Panc1 (cell line): ENCODE data around the gene RNF20.

Experiments used
- POLR2AphosphoS5 ChIP-seq: IDR thresholded peaks from 2 replicates; pipeline ENCODE4 v1.6.1; 2012; ENCODE audit warnings: mild to moderate bottlenecking, low read depth, low read length, moderate library complexity
- REST ChIP-seq, 2 experiments: IDR thresholded peaks; 2 replicates each; pipeline ENCODE4 v1.6.1; 2011 to 2012; ENCODE audit warnings: low read depth in 2 of 2, control low read depth in 1 of 2, low read length in 1 of 2, mild to moderate bottlenecking in 1 of 2, moderate library complexity in 1 of 2; ENCODE audit not compliant: insufficient read depth in 1 of 2
- SIN3A ChIP-seq: IDR thresholded peaks from 2 replicates; pipeline ENCODE4 v1.6.1; 2012; ENCODE audit warnings: low read depth, mild to moderate bottlenecking, low read length, moderate library complexity, borderline replicate concordance; ENCODE audit not compliant: insufficient read depth
- TCF7L2 ChIP-seq: IDR thresholded peaks from 2 replicates; pipeline ENCODE4 v1.6.1; 2011; ENCODE audit warnings: mild to moderate bottlenecking, low read depth, low read length, inconsistent platforms
- TF ChIP-seq, protein P1 (sequence below): fragments of 450-650 bp; IDR thresholded peaks from 2 replicates; pipeline ENCODE4 v1.5.1; 2017; ENCODE audit warnings: mild to moderate bottlenecking

DNA sequence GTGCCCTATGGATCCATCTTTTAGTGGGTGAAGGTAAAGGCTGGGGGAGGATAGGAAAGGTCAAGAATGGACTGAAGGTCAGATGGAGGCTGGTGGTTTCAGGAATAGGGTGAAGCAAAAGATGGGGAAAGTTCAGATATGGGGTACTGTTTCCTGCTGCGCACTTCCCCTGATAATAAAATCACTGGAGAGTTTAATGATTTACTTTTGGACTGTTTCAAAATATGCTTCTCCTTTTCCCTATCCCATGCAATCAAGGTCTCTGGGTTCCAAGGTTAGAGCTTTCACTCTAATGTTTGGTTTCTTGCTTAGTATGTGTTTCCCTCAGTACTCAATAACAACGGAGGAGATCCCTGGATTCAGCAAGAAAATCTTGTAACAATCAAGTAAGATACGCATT, 71.9 kb downstream of the RNF20 start:
- TF ChIP-seq, protein P1, sequence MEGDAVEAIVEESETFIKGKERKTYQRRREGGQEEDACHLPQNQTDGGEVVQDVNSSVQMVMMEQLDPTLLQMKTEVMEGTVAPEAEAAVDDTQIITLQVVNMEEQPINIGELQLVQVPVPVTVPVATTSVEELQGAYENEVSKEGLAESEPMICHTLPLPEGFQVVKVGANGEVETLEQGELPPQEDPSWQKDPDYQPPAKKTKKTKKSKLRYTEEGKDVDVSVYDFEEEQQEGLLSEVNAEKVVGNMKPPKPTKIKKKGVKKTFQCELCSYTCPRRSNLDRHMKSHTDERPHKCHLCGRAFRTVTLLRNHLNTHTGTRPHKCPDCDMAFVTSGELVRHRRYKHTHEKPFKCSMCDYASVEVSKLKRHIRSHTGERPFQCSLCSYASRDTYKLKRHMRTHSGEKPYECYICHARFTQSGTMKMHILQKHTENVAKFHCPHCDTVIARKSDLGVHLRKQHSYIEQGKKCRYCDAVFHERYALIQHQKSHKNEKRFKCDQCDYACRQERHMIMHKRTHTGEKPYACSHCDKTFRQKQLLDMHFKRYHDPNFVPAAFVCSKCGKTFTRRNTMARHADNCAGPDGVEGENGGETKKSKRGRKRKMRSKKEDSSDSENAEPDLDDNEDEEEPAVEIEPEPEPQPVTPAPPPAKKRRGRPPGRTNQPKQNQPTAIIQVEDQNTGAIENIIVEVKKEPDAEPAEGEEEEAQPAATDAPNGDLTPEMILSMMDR, result no peak
- no peak for TF ChIP-seq TCF7L2
- TF ChIP-seq POLR2AphosphoS5, result no peak
- no peak for TF ChIP-seq REST (IDR thresholded peaks at IDR 0.05; ENCODE audit: insufficient read depth in 1 of 2, low read depth in 2 of 2, low read length in 1 of 2)
- TF ChIP-seq SIN3A, result no peak
